SU-DHL-6 (cell line): Measurements from ENCODE around the gene NELL2.

ENCODE experiments used
- H2AFZ ChIP-seq: fragments of 200-600 bp; sonication (generic); 2 replicates; pipeline ENCODE4 v1.6.1; 2014; ENCODE audit warnings: low read depth, mild to moderate bottlenecking, moderate library complexity, mixed read lengths, antibody characterized with exemption, low read length; ENCODE audit not compliant: severe bottlenecking
- H3F3A ChIP-seq: fragments of 200-600 bp; shearing (Covaris generic); 2 replicates; pipeline ENCODE4 v1.6.0; 2016; ENCODE audit warnings: antibody characterized with exemption, mild to moderate bottlenecking; ENCODE audit not compliant: insufficient read depth
- H3K27ac ChIP-seq: fragments of 200-600 bp; sonication (generic); 2 replicates; pipeline ENCODE4 v1.5.1; 2016; ENCODE audit warnings: low read depth, mild to moderate bottlenecking, low read length, moderate library complexity, mixed read lengths
- H3K27me3 ChIP-seq: fragments of 200-600 bp; sonication (generic), shearing (Covaris generic); 2 replicates; pipeline ENCODE4 v1.6.0; 2014; ENCODE audit warnings: mild to moderate bottlenecking, low read length
- H3K36me3 ChIP-seq: fragments of 200-600 bp; sonication (generic); 2 replicates; pipeline ENCODE4 v1.6.1; 2014; ENCODE audit warnings: mild to moderate bottlenecking, low read length, mixed read lengths
- H3K4me2 ChIP-seq: fragments of 300-600, 200-600 bp; shearing (Covaris generic), sonication (generic); 2 replicates; pipeline ENCODE4 v1.6.0; 2014; ENCODE audit warnings: low read length, low read depth, mild to moderate bottlenecking; ENCODE audit not compliant: poor library complexity, severe bottlenecking
- H3K4me3 ChIP-seq: fragments of 200-600 bp; sonication (generic); 2 replicates; pipeline ENCODE4 v1.5.1; 2014; ENCODE audit warnings: antibody characterized with exemption, low read length, mild to moderate bottlenecking, mixed read lengths; ENCODE audit not compliant: insufficient read depth, poor library complexity, severe bottlenecking
- H3K79me2 ChIP-seq: fragments of 200-600 bp; sonication (generic); 2 replicates; pipeline ENCODE4 v1.6.1; 2014; ENCODE audit warnings: mild to moderate bottlenecking, low read length, moderate library complexity; ENCODE audit not compliant: insufficient read depth
- H3K9ac ChIP-seq: fragments of 200-600 bp; sonication (generic); 2 replicates; pipeline ENCODE4 v1.7.0; 2014; ENCODE audit warnings: mild to moderate bottlenecking, low read length
- H3K9me2 ChIP-seq: fragments of 200-600 bp; sonication (generic); replicated peaks from 2 replicates; pipeline ENCODE4 v1.6.1; 2014; ENCODE audit warnings: low read length; ENCODE audit not compliant: insufficient read depth
- H3K9me3 ChIP-seq: fragments of 200-600 bp; sonication (generic); 2 replicates; pipeline ENCODE4 v1.6.1; 2014; ENCODE audit warnings: low read length, mixed read lengths; ENCODE audit not compliant: insufficient read depth
- H4K20me1 ChIP-seq: fragments of 200-600 bp; sonication (generic); 2 replicates; pipeline ENCODE4 v1.6.1; 2014; ENCODE audit warnings: low read depth, mild to moderate bottlenecking, antibody characterized with exemption, low read length, moderate library complexity, mixed read lengths
- EZH2phosphoT487 ChIP-seq: fragments of 200-600 bp; sonication (generic), shearing (Covaris generic); conservative IDR thresholded peaks from 2 replicates; pipeline ENCODE4 v1.6.1; 2018; ENCODE audit warnings: mild to moderate bottlenecking, antibody characterized with exemption, low read length, moderate library complexity, mixed read lengths
- TF ChIP-seq, protein P1 (sequence below): fragments of 200-600 bp; sonication (generic); IDR thresholded peaks from one replicate; pipeline ENCODE4 v1.5.1; 2017; ENCODE audit warnings: antibody characterized with exemption, mild to moderate bottlenecking, low read length, moderate library complexity; ENCODE audit not compliant: insufficient read depth, poor library complexity, severe bottlenecking

Gene NELL2

DNA sequence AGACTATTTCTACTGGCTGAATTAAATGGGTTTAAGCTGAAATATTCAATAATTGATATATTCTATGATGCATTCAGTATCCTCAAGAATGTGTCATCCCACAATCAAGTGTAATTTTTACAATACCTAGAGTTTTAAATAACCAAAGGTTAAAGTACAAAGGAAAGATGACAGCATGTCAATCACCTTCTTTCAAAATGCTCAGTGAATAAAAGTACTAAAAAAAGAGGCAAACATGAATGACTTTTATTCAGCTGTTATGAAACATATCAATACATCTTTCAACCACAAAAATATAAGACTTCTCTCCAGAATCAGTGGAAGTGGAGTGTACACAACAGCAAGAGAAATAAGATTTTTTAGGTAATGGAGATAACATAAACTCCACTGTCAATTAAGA lies 72.0 kb downstream of the NELL2 start:
- H3K36me3 ChIP-seq = no peaks in the 10 kb centered on the region
- no peaks in the 10 kb centered on the region for H3K79me2 ChIP-seq
- H3K9me2 ChIP-seq = no peaks in the 10 kb centered on the region
- no peak overlapping the region for H3K9ac ChIP-seq
- no peaks in the 10 kb centered on the region for H4K20me1 ChIP-seq
- H2AFZ ChIP-seq = no peak overlapping the region
- H3F3A ChIP-seq = no peaks in the 10 kb centered on the region
- no peak overlapping the region for H3K4me2 ChIP-seq
- no peak overlapping the region for H3K27ac ChIP-seq
- no peaks in the 10 kb centered on the region for H3K9me3 ChIP-seq
- TF ChIP-seq, protein P1, sequence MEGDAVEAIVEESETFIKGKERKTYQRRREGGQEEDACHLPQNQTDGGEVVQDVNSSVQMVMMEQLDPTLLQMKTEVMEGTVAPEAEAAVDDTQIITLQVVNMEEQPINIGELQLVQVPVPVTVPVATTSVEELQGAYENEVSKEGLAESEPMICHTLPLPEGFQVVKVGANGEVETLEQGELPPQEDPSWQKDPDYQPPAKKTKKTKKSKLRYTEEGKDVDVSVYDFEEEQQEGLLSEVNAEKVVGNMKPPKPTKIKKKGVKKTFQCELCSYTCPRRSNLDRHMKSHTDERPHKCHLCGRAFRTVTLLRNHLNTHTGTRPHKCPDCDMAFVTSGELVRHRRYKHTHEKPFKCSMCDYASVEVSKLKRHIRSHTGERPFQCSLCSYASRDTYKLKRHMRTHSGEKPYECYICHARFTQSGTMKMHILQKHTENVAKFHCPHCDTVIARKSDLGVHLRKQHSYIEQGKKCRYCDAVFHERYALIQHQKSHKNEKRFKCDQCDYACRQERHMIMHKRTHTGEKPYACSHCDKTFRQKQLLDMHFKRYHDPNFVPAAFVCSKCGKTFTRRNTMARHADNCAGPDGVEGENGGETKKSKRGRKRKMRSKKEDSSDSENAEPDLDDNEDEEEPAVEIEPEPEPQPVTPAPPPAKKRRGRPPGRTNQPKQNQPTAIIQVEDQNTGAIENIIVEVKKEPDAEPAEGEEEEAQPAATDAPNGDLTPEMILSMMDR = no peak
- TF ChIP-seq EZH2phosphoT487 = no peak
- H3K4me3 ChIP-seq = no peak overlapping the region
- H3K27me3 ChIP-seq = no peaks in the 10 kb centered on the region

DNA sequence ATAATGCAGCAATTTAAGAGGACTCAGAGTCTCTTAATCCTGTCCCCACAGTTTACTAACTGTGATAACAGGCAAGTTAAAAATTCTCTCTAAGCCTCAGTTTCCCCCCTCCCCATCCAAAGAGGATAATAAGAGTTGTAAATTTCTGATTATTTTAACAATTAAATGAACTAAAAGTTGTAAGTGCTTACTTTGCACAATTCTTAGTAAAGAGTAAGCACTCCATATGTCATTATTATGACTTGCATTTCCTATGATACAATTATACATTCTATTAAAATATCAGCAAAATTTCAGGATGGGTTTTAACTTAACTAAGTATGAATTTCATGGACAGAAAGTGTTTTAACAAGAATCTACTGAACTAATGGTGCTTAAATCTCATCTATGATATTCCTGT lies 80.1 kb downstream of the NELL2 start:
- Histone ChIP-seq H3K79me2 (no peaks in the 10 kb centered on the region), H3K36me3 (no peaks in the 10 kb centered on the region), H3K9ac (no peak overlapping the region), H2AFZ (no peak overlapping the region), H3K27me3 (no peaks in the 10 kb centered on the region), H4K20me1 (no peaks in the 10 kb centered on the region), H3K9me3 (no peaks in the 10 kb centered on the region), H3K4me2 (no peak overlapping the region), H3K9me2 (no peaks in the 10 kb centered on the region), H3F3A (no peaks in the 10 kb centered on the region), H3K27ac (no peak overlapping the region), H3K4me3 (no peak overlapping the region)
- TF ChIP-seq EZH2phosphoT487 = no peak
- TF ChIP-seq, protein P1 = no peak

DNA sequence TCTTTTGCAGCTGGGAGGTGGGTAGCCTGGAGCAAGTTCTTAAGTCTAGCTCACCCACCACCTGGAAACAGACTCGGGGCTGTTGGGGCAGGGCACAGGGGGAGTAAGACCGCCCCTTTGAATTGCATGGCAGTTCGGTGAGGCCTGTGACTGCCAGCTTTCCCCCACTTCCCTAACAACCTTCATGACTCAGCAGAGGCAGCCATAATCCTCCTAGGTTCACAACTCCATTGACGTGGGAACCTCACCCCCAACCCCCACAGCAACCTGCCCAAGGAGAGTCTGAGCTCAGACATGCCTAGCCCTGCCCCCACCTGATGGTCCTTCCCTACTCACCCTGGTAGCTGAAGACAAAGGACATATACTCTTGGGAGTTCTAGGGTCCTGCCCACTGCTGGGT lies 87.4 kb downstream of the NELL2 start:
- H3K36me3 ChIP-seq = no peaks in the 10 kb centered on the region
- H3K27me3 ChIP-seq = no peaks in the 10 kb centered on the region
- H2AFZ ChIP-seq = no peak overlapping the region
- no peak overlapping the region for H3K9ac ChIP-seq
- no peaks in the 10 kb centered on the region for H4K20me1 ChIP-seq
- H3K4me2 ChIP-seq = no peak overlapping the region
- no peaks in the 10 kb centered on the region for H3K79me2 ChIP-seq
- no peaks in the 10 kb centered on the region for H3K9me3 ChIP-seq
- H3F3A ChIP-seq = no peaks in the 10 kb centered on the region
- H3K27ac ChIP-seq = no peak overlapping the region
- no peak for TF ChIP-seq EZH2phosphoT487
- TF ChIP-seq, protein P1 = no peak
- no peaks in the 10 kb centered on the region for H3K9me2 ChIP-seq
- H3K4me3 ChIP-seq = no peak overlapping the region
